Stimulated activated CD8-positive, alpha-beta memory T cell treated with anti-CD3 and anti-CD28 coated beads, Interleukin-12 subunit alpha, Interleukin-12 subunit beta, amount 100 ng/mL, for 4 hours (primary cell): ENCODE results near the gene MBD3L3.
"Not testable (repeated sequence)": the region's sequence is repeated elsewhere in the genome, so short reads cannot be mapped to it uniquely, and the experiment has no call there.

ENCODE experiments used
- DNase-seq: peaks from one replicate; pipeline ENCODE4 v3.0.0-alpha.2; 2020; ENCODE audit warnings: low read depth

Gene MBD3L3

DNA sequence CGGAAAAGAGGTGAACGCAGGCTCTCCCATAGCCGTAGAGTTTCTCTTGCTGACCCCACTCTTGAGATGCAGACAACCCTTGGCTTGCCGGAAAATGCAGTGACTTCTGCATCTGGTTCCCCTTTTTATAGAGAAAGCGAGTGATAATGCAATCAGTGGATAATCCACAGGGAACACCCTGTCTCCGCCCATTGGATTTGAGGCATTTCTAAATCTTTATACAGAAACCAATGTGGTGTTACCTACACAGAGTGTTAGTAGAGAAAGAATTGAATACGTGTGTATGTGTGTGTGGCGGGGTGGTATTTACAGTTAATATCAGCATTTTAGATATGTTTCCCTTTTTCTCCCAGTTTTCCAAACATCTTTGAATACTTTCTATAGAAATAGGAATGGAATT is at the start of gene MBD3L3:
Gene MBD3L3 (minus strand): TSS at position 101 of the 400 bp plus-strand sequence. CDS start 71 bp downstream, at position 30.
- DNase-seq: not testable (repeated sequence)

DNA sequence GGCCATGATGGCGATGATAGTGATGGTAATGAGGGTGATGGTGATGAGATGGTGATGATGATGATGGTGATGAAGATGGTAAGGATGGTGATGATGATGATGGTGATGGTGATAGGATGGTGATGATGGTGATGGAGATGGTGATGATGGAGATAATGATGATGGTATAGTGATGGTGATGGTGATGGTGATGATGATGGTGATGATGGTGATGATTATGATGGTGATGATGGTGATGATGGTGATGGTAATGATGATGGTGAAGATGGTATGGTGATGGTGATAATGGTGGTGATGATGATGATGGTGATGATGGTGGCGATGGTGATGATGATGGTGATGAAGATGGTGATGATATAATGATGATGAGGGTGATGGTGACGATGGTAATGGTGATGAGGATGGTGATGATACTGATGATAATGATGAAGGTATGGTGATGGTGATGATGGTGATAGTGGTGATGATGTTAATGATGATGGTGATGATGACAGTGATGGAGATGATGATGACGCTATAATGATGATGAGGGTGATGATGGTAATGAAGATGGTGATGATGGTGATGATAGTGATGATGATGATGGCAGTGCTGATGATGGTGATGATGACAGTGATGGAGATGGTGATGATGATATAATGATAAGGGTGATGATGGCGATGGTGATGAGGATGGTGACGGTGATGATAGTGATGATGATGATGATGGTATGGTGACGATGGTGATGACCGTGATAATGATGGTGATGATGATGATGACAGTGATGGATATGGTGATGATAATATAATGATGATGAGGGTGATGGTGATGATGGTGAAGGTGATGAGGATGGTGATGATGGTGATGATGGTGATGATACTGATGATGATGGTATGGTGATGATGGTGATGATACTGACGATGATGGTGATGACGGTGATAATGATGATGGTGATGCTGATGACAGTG is 48.5 kb upstream of the MBD3L3 start:
- DNase-seq: no peak

DNA sequence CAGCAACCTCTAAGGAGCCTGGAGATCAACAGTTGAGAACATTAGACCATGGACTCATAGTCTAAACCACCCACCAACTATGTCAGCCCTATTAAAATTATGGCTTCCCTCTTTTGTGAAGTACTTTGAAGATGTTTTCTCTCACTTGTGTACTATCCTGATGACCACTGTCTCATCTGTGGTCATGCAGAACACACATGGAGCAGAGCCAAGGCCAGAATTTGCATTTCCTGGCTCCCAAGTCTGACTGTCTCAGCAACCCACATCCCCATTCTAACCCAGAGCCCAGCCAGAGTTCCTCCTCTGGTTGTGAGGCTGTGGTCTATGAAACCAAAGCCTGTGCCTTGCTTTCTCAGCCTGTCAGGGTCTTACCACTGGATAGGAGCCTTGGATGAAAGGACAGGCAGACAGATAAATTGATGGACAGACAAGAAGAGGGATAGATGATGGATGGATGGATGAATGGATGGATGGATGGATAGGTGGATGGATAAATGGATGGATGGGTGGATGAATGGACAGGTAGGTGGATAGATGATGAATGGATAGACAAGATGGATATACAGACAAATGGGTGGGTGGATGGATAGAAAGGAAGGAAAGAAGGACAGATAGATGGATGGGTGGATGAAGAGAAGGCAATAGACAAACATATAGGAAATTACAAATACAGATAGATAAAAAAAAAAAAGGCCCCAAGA is 46.4 kb upstream of the MBD3L3 start:
- no peak for DNase-seq

DNA sequence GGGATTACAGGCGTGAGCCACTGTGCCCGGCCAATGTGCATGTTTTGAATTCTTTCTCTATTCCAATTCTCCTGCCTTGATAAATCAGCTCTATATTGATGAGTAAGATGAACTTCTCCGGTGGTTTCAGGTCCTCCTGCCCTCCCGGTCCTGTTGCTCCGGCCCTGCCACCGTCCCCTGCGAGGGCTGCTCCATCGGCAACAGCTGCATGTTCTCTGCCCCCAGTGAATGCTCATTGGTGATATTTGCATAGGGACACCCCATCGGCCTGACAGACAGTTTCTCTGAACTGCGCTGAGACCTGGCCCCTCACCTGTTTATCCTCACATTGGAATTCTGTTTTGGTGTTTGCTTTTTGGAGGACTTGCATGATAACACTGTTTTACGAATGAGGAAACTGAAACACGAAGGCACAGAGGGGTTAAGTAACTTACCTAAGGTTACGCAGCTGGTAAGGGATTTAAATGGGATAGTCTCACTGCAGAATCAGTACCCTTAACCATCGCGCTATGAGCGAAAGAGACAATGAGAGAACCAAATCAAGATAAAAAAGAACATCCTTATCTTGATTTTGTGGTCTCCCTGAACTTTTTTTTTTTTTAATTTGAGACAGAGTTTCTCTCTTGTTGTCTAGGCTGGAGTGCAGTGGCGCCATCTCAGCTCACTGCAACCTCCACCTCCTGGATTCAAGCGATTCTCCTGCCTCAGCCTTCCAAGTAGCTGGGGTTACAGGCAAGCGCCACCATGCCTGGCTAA is 43.2 kb upstream of the MBD3L3 start:
- no peak for DNase-seq

DNA sequence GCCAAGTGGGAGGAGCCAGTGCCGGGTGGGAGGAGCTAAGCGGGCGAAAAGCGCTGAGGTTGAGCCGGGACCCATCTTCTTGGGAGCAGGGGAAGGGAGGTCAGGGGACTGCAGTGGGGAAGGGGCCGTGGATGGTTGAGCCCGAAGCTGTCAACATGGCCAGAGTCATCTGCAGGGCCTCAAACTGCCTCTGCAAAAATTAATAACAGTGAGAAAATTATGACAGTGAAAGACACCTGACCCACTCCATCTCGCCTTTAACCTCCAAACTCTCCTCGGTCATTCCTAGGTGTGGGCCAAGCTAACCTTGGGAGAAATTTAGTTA is 41.1 kb upstream of the MBD3L3 start:
- no peak for DNase-seq

DNA sequence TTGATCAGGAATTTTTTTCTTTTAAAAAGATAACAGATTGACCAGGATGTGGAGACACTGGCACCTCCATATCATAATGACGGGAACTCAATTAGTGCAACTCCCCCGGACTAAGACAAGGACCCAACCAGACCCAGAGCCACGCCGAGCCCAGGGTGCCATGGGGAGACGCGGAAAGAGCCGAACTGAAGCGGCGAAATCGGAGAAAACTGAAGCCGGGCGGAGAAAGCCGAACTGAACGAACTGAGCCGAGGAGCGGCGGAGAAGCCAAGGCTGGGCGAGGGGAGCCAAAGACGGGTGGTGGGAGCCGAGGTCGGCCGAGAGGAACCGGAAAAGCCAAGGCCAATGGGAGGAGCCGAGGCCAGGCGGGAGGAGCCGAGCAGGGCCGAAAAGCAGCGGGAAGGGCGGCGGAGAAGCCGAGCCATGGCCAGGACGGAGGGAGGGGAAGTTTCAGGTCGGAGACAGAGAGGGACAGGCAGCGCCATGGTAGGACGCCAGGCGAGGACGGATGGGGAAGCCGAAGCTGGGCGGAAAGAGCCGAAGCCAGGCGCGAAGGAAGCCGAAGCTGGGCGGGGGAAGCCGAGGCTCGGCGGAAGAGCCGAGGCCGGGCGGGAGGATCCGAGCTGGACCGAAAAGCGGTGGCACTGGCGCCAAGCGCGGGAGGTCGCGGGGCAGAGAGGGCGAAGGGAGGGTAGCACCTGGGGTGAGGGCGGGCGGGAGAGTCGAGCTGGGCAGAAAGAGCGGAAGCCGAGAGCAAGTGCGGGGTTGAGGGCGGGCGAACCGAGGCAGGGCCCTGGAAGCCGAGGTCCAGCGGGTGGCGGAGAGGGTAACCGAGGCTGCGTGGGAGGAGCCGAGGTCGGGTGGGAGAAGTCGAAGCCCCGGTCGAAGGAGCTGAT is 40.5 kb upstream of the MBD3L3 start:
- peak; percentile 74 for DNase-seq

DNA sequence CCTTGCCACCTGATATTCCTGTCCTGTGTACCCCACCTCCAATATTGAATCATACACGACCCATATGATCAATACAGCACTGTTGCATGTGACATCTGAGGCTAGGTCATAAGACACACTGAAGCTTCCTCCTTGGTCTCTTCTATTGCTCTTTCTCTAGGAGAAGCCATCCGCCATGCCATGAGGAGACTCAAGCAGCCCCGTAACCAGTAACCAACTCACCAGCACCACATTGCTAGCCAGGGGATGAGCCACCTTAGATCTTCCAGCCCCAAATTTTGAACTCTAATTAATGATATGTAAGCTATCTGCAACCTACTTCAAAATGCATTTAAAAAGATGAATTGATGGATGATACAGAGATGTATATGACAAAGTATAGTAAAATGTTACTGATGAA is 39.6 kb upstream of the MBD3L3 start:
- DNase-seq: no peak

DNA sequence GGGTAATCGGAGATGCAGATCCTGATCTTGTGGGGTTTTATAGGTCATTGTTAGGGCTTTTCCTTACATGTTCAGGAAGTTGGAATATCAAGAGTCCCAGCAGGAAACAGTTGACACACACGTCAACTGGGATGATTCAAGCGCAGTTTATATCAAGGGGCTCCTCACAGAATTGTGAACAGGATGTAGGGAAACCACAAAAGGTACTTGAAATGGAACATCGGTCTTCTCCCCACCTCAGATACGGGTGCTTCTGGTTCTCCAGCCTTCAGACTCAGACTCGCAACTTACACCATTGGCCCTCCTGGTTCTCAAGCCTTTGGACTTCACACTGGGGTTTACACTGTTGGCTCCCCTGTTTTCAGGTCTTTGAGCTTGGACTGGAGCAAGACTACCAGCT is 30.5 kb upstream of the MBD3L3 start:
- DNase-seq: no peak

DNA sequence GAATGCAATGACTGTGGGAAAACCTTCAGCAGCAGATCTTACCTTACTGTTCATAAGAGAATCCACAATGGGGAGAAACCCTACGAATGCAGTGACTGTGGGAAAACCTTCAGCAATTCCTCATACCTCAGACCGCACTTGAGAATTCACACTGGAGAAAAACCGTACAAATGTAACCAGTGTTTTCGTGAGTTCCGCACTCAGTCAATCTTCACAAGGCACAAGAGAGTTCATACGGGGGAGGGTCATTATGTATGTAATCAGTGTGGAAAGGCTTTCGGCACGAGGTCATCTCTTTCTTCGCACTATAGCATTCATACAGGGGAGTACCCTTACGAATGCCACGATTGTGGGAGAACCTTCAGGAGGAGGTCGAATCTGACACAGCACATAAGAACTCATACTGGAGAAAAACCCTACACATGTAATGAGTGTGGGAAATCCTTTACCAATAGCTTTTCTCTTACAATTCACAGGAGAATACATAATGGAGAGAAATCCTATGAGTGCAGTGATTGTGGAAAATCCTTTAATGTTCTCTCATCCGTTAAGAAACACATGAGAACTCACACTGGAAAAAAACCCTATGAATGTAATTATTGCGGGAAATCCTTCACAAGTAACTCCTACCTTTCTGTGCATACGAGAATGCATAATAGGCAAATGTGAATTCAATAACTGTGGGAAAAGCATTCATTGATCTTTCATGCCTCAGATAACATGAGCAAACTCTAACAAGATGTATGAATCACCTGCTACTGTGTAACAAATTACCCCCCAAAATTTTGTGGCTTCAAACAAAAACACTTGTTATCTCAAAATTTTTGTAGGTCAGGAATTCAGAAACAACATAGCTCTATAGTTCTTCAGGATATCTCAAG is 24.8 kb upstream of the MBD3L3 start:
- DNase-seq: no peak

DNA sequence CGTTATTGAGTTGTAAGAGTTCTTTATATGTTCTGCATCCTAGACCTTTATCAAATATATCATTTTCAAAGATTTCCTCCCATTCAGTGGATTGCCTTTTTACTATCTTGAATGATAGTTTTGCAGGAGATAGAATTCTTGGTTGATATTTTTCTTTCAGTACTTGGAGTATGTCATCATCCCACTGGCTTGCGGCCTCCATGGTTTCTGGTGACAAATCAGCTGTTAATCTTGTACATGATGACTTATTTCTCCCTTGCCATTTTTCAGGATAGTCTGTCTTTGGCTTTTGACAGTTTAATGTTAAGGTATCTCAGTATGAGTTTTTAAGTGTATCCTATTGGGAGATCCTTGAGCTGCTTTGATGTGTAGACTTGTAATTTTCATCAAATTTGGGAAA is 19.5 kb upstream of the MBD3L3 start:
- DNase-seq: no peak

DNA sequence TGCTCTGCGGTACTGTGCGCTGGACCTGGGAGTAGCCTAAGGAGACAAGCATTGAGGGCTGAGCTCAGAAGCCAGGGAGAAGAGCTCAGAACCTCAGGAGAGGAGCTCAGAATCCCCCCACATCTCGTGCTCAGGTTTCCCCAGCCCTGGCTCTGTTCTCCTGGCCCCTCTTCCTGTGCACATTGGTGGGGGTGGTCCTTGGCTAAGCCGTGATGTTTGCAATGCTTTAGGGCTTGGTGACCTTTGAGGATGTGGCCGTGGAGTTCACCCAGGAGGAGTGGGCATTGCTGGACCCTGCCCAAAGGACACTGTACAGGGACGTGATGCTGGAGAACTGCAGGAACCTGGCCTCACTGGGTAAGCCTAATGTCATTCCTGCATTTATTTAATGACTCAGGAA is 17.7 kb upstream of the MBD3L3 start:
- no peak for DNase-seq

DNA sequence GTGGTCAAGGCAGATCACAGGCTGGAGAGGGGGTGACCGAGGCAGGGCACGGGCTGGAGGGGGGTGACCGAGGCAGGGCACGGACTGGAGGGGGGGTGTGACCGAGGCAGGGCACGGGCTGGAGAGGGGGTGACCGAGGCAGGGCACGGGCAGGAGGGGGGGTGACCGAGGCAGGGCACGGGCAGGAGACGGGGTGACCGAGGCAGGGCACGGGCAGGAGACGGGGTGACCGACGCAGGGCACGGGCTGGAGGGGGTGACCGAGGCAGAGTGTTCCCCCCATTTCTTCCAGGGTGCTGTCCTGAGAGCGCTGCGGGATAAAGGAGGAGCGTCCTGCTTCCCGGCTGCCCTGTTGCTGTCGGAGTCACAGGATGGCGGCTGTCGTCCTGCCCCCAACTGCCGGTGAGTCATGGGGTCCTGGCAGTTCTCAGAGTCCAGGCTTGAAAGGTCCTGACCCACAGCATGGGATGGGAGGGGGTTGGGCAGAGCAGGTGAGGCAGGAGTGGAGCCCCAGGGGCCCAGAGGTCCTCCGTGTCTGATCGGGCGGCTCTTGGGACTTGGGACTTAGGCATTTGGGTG is 16.3 kb upstream of the MBD3L3 start:
- no peak for DNase-seq

DNA sequence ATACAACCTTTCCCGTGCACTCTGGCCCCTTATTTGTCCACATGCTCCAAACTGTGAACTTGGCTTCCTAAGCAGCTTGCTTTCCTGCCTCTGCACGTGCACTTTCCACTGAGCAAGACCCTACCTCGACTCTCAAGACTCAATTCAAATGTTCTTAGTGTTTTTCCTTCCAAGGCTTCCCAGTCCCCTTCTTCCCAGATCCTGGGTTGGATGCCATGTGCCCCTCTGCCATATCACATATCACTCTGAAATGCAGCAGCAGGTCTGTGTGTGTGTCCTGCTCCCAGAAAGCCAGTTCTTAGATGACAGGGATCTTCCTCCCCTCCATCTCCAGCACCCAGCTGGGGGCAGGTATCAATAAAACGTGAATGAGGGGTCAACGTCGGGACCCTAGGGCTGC is 14.1 kb upstream of the MBD3L3 start:
- no peak for DNase-seq

DNA sequence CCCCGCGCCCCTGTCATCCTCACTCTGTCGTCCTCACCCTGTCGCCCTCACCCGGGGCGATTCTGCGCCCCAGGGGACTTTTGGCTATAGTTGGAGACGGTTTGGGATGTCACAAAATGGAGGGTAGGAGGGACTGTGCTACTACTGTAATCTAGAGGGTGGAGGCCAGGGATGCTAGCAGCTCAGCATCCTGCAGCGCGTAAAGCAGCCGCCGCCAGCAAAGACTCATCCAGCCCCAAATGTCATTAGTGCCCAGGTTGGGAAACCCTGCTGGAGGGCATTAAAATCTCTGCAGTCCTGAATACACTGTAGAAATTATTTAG is 11.4 kb upstream of the MBD3L3 start:
- DNase-seq: peak; percentile 1

DNA sequence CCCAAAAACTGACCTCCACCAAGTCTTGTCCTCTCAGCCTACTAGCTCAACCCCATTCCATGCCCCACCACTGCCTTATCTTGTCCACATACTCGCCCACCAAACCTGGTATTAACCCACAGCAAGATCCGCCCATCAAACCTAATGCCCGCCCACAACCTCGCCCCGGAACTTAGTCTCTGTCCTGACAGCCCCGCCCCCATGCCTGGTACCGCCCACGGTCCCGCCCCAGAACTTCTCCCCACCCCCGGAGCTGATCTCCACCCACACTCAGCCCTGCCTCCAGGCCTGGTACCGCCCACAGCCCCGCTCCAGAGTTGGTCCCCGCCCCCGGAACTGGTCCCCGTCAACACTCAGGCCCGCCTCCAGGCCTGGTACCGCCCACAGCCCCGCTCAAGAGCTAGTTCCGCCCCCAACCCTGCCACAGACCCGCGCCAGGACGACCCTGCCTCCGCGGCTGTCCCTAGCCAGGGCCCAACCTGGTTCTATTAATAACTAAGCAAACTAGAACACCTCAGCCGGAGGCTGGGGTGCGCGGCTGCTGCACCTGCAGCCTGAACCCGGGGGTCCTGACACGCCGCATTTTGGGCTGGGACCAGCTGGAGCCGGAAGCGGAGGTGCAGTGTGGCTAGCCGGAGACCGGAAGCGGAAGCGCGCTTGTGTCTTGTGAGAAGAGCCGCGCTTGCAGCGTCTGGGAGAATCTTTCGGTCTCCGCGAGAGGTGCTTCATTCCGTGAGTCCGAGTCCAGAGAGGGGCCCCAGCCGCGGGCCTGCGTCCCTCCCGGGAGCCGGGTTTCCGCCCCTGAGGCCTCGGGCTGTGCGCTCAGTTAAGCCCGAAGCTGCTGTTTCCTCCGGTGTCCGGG is 10.8 kb upstream of the MBD3L3 start, which contains the start of gene ZNF557:
Gene ZNF557 (plus strand): TSS at position 662 of the 862 bp plus-strand sequence. CDS start 5,372 bp downstream, outside the sequence.
- peak; percentile 96 for DNase-seq

DNA sequence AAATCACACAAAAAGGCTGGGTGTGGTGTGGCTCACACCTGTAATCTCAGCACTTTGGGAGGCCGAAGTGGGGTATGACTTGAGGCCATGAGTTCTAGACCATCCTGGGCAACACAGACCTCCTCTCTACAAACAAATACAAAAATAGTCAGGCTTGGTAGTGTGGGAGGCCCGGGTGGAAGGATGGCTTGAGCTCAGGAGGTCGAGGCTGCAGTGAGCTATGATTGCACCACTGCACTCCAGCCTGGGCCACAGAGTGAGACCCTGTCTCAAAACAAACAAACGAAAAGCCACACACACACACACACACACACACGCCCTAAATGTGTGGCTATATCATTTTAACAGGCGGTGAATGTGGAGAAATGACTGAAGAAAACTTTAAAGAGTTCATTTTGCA is 10.1 kb upstream of the MBD3L3 start:
- DNase-seq: no peak

DNA sequence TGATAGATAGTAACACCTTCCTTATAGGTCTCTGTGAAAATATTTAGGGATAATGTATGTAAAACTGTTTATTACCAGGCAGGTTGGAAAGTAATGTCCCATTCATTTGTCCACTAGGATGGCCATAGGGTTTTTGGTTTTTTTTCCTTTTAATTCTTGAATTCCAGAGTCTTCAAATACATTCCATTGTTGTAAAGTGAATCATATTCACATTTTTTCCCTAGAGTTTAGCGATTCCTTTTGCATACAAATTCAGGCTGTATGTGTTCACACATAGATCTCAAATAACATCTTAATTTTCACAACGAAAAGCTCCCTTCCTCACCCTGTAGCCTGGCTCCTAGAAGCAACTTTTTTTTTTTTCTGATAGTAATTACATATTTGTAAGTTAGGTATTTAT is 9.2 kb upstream of the MBD3L3 start:
- DNase-seq: no peak

DNA sequence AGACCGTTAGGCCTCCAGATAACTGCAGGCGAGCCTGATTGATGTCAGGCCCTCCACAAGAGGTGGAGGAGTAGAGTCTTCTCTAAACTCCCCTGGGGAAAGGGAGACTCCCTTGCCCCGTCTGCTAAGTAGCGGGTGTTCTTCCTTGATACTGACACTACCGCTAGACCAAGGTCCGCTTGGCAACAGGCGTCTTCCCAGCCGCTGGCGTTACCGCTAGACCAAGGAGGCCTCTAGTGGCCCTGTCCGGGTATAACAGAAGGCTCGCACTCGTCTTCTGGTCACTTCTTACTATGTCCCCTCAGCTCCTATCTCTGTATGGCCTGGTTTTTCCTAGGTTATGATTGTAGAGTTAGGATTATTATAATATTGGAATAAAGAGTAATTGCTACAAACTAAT is 8.6 kb upstream of the MBD3L3 start:
- not testable (repeated sequence) for DNase-seq

DNA sequence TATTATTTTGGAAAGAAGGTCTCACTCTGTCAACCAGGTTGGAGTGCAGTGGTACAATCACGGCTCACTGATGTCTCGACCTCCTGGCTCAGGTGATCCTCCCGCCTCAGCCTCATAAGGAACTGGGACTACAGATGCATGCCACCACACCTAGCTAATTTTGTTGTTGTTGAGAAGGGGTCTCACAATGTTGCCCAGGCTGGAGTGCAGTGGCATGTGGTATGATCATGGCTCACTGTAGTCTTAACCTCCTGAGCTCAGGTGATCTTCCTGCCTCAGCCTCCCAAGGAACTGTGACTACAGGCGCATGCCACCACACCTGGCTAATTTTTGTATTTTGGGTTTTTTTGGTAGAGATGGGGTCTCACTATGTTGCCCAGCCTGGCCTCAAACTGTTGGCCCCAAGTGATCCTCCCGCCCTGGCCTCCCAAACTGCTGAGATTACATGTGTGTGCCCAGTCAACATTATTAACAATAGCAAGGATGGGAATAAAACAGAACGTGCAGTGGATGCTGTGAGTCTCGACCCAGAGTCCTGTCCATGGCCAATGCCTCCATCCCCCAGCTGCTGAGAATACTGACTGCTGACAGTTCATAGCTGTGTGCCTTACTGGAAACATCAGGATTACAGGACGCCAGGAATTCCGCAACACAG is 5.4 kb upstream of the MBD3L3 start:
- no peak for DNase-seq
